ENCODE data around the gene TUBGCP6.

- TF ChIP-seq EP300 (IDR thresholded peaks at IDR 0.05), result no peak
- TF ChIP-seq CTCF (IDR thresholded peaks at IDR 0.05), result no peak
- TF ChIP-seq POLR2AphosphoS5 (IDR thresholded peaks at IDR 0.05), result no peak
Observed at GRCh38 chr22:50201191-50202129, 43.4 kb downstream of the TUBGCP6 start.

Measured in stomach (tissue), 4 donors.